HFF-Myc (cell line): ENCODE results near the gene ADD3.

ENCODE experiments used
- DNase-seq: peaks from one replicate; pipeline ENCODE4 v3.0.0-alpha.2; 2011; ENCODE audit warnings: low read depth; ENCODE audit errors: extremely low read depth
- H3K4me3 ChIP-seq: replicated peaks from 2 replicates; pipeline ENCODE4 v1.5.1; 2011; ENCODE audit warnings: low read depth, mild to moderate bottlenecking, control low read depth, low read length
- CTCF ChIP-seq: IDR thresholded peaks from 2 replicates; pipeline ENCODE4 v1.5.1; 2012; ENCODE audit warnings: mild to moderate bottlenecking, low read depth, low read length, control low read depth; ENCODE audit errors: missing control alignments

ADD3 gene

GRCh38 chr10:110007701-110008517 lies at the start of gene ADD3:
Gene ADD3 (plus strand): TSS chr10:110007984. CDS start chr10:110100654, 92,670 bp downstream.
- H3K4me3 ChIP-seq = peak within 1 kb of the TSS; percentile 80
- DNase-seq = peak; percentile 58

GRCh38 chr10:109958059-109958458 lies 49.7 kb upstream of the ADD3 start:
- H3K4me3 ChIP-seq = no peak overlapping the region
- DNase-seq = no peak
- no peak for TF ChIP-seq CTCF

More at GRCh38 chr10:110007701-110008517, at the start of gene ADD3:
- TF ChIP-seq CTCF = no peak

GRCh38 chr10:109959259-109960145 lies 48.3 kb upstream of the ADD3 start:
- no peak for TF ChIP-seq CTCF
- H3K4me3 ChIP-seq = no peak overlapping the region
- no peak for DNase-seq

GRCh38 chr10:109960682-109961081 lies 47.1 kb upstream of the ADD3 start:
- TF ChIP-seq CTCF = no peak
- H3K4me3 ChIP-seq = no peak overlapping the region
- no peak for DNase-seq

- no peak overlapping the region for H3K4me3 ChIP-seq
- no peak for TF ChIP-seq CTCF
- DNase-seq = peak; percentile 65
Observed at GRCh38 chr10:109961174-109962001, 46.4 kb upstream of the ADD3 start.

- DNase-seq = no peak
- no peak for TF ChIP-seq CTCF
- H3K4me3 ChIP-seq = no peak overlapping the region
Observed at GRCh38 chr10:109962247-109962646, 45.5 kb upstream of the ADD3 start.
